IPS-NIHi11 (cell line): Measurements from ENCODE around the gene SMC2.
A peak's percentile ranks its signal among the peaks of the same experiment; 100 is the strongest.

ENCODE experiments used
- DNase-seq: peaks from one replicate; pipeline ENCODE4 v3.0.0; 2012; ENCODE audit warnings: mixed read lengths, low spot score

Gene SMC2

GRCh38 chr9:104107799-104108198 lies 13.7 kb downstream of the SMC2 start:
- no peak for DNase-seq

DNA sequence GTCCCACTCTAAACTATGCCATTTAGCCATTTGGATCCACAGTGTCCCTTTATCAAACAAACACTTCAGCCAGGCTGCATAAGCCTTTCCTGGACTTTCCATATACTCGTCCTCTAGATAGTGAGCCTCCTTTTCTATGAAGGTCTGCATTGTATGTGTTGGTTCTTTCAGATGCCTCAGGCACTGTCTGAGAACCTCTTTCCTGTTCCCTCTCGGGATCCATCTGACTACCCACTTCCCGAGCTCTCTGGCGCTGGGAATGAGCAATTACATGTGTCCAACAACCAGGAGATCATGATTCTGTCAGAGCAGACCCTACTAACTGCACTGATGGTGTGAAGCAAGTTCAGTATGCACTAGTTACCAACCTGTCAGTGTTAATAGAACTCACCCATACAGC lies 14.2 kb downstream of the SMC2 start:
- no peak for DNase-seq

DNA sequence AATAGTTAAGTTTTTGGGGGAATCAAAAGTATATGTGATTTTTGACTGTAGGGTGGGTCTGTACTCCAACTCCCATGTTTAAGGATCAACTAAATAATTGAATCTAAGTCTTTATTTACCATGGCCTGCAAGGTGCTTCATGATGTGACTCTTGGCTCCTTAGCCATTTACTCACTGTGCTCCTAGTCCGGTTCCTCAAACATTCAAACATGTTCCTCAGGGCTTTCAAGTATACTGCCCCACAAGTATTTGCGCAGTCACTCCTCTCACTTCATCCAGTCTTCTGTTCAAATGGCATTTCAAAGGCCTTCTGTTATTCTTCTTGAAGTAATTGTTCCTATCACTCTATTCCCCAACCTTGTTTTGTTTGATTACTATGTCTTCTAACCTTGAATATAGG lies 16.4 kb downstream of the SMC2 start:
- no peak for DNase-seq

GRCh38 chr9:104118916-104119315 lies 24.8 kb downstream of the SMC2 start:
- no peak for DNase-seq

DNA sequence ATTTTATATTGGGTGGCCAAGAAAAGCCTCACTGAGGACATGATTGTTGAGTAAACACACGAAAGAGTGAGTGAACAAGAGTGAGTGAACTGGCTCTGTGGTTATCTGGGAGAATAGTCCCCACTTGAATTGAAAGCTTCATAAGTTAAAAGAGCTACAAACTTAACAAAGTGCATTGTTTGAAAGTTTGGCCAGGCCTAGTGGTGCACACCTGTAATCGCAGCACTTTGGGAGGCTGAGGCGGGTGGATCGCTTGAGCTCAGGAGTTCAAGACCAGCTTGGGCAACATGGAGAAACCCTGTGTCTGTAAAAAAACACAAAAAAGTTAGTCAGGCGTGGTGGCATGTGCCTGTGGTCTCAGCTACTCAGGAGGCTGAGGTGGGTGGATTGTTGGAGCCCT lies 26.9 kb downstream of the SMC2 start:
- DNase-seq: no peak

DNA sequence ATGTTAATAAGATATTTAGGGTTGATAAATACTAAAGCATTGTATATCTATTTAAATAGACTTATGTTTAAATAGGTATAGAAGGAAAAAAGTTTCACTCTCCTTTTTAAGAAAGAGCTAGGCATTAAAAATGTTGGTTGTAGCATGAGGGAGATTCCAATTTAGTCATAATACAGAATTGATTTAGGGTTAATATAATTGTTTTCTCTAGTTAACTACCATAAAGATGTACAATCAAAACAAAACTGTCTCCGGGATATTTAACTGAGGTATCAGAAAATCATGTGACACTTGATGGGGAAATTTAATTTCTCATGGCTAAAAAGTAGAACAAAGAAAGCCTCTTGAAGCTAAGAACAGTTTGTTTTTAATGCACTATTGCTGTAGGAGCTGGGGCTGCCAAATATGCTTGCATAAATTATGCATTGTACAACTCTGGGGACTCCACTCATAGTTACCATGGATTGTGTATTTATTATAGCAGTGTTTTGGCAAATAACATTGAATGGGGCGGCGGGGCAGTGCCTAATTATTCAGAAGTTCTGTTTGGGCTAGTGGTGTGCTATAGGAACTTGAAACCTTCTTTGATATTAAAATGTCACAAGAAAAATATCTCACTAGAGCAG lies 44.2 kb downstream of the SMC2 start:
- no peak for DNase-seq

DNA sequence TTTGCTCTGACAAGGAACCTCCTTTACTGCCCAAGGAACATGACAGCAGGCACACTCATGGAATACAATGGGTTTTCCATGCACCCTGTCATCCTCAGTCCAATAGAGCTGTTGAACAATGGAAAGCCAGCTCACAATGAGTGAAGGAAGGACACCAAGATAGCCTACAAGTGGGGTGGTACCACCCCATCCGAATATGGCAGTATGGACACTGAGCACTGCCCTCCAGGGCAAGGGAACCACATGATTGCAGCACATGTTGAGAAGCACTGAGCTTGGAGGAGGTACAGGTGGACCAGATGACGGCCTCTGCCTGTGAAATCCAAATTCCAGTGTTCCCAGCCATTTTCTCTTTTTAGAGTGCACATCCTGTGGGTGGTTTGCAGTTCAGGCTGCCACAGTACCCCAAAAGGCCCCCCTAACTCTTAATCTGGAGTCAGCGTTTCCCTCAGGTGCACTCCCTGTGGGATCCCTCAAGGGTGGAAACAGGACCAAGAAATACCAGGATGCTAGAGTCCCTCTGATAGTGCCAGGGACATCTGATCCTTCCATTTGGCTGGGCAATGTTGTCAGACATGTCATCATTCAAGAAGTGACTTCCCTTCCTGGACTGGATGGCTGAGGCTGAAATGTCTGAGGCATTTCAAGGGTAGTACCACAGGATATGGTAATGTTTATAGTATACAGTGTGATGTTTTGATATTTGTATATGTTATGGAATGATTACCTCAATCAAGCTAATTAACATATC lies 48.9 kb downstream of the SMC2 start:
- no peak for DNase-seq

GRCh38 chr9:104143550-104143910 lies 49.4 kb downstream of the SMC2 start:
- DNase-seq: no peak

- DNase-seq: no peak
Observed at GRCh38 chr9:104144336-104144735, 50.2 kb downstream of the SMC2 start.

GRCh38 chr9:104173067-104173466 lies 79.0 kb downstream of the SMC2 start:
- no peak for DNase-seq

- DNase-seq: peak; percentile 18
Observed at GRCh38 chr9:104177003-104177611, 83.0 kb downstream of the SMC2 start.

- DNase-seq: no peak
Observed at GRCh38 chr9:104177676-104178075, 83.6 kb downstream of the SMC2 start.
